Measurements from ENCODE around the gene FYB2. TPM values are rescaled to one million over a fixed set of nuclear protein-coding genes. Genes with fewer than 3 reads are reported as not detected.

The FYB2 gene
- total RNA-seq, 2 donors from 2014 or later: not detected

- no peak for TF ChIP-seq CTCF (IDR thresholded peaks at IDR 0.05)
These were observed 107.1 kb downstream of the FYB2 start for GRCh38 chr1:56712150-56712549.

GRCh38 chr1:56710646-56711045 is 108.6 kb downstream of the FYB2 start:
- H3K36me3 ChIP-seq: no peaks in the 10 kb centered on the region
- ATAC-seq (ENCODE audit: insufficient number of reproducible peaks, low FRiP score, low read depth): no peak
- H3K27me3 ChIP-seq (replicated peaks; ENCODE audit: insufficient read depth): no peaks in the 10 kb centered on the region
- DNase-seq (ENCODE audit: low spot score): no peak
- H3K4me3 ChIP-seq: no peak overlapping the region
- no peaks in the 10 kb centered on the region for H3K9me3 ChIP-seq
- no peak overlapping the region for H3K27ac ChIP-seq
- H3K4me1 ChIP-seq (ENCODE audit: control insufficient read depth in 1 of 2, low read depth in 2 of 2): no peaks in the 10 kb centered on the region
- TF ChIP-seq CTCF (IDR thresholded peaks at IDR 0.05): no peak

More at GRCh38 chr1:56712150-56712549, 107.1 kb downstream of the FYB2 start:
- Histone ChIP-seq H3K36me3 (no peaks in the 10 kb centered on the region), H3K27ac (no peak overlapping the region), H3K27me3 (replicated peaks; ENCODE audit: insufficient read depth) (no peaks in the 10 kb centered on the region), H3K4me1 (ENCODE audit: control insufficient read depth in 1 of 2, low read depth in 2 of 2) (no peaks in the 10 kb centered on the region), H3K4me3 (no peak overlapping the region), H3K9me3 (no peaks in the 10 kb centered on the region)
- DNase-seq (ENCODE audit: low spot score): no peak
- ATAC-seq (ENCODE audit: insufficient number of reproducible peaks, low FRiP score, low read depth): no peak

GRCh38 chr1:56709995-56710394 is 109.2 kb downstream of the FYB2 start:
- Histone ChIP-seq H3K9me3 (no peaks in the 10 kb centered on the region), H3K36me3 (no peaks in the 10 kb centered on the region), H3K4me1 (ENCODE audit: control insufficient read depth in 1 of 2, low read depth in 2 of 2) (no peaks in the 10 kb centered on the region), H3K27me3 (replicated peaks; ENCODE audit: insufficient read depth) (no peaks in the 10 kb centered on the region), H3K4me3 (no peak overlapping the region), H3K27ac (no peak overlapping the region)
- no peak for TF ChIP-seq CTCF (IDR thresholded peaks at IDR 0.05)
- ATAC-seq (ENCODE audit: insufficient number of reproducible peaks, low FRiP score, low read depth): no peak
- no peak for DNase-seq (ENCODE audit: low spot score)

GRCh38 chr1:56709269-56709880 is 109.8 kb downstream of the FYB2 start:
- no peaks in the 10 kb centered on the region for H3K36me3 ChIP-seq
- no peaks in the 10 kb centered on the region for H3K27me3 ChIP-seq (replicated peaks; ENCODE audit: insufficient read depth)
- ATAC-seq (ENCODE audit: insufficient number of reproducible peaks, low FRiP score, low read depth) (no peak), DNase-seq (ENCODE audit: low spot score) (no peak)
- H3K27ac ChIP-seq: no peak overlapping the region
- no peaks in the 10 kb centered on the region for H3K4me1 ChIP-seq (ENCODE audit: control insufficient read depth in 1 of 2, low read depth in 2 of 2)
- no peak overlapping the region for H3K4me3 ChIP-seq
- H3K9me3 ChIP-seq: no peaks in the 10 kb centered on the region
- TF ChIP-seq CTCF (IDR thresholded peaks at IDR 0.05): peak; percentile 53

GRCh38 chr1:56707379-56707778 is 111.8 kb downstream of the FYB2 start:
- Histone ChIP-seq H3K27me3 (replicated peaks; ENCODE audit: insufficient read depth) (no peaks in the 10 kb centered on the region), H3K36me3 (peaks cover 4% of the 10 kb centered on the region), H3K27ac (no peak overlapping the region), H3K4me3 (no peak overlapping the region), H3K9me3 (no peaks in the 10 kb centered on the region), H3K4me1 (ENCODE audit: control insufficient read depth in 1 of 2, low read depth in 2 of 2) (no peaks in the 10 kb centered on the region)
- no peak for TF ChIP-seq CTCF (IDR thresholded peaks at IDR 0.05)
- no peak for ATAC-seq (ENCODE audit: insufficient number of reproducible peaks, low FRiP score, low read depth)
- no peak for DNase-seq (ENCODE audit: low spot score)
